K562 (cell line): Measurements from ENCODE around the gene COL15A1. TPM values are rescaled to one million over a fixed set of nuclear protein-coding genes. Genes with fewer than 3 reads are reported as not detected.

Experiments
- ATAC-seq: fragments of 200-7000 bp; cut with Tn5 transposase; 3 replicates; pipeline ENCODE4 v1.9.1; 2020; ENCODE audit warnings: moderate library complexity
- BruUV-seq: library from RNA; stranded (reverse); fragments of 400-500 nt; replicated peaks from 2 replicates; lab custom pipeline; 2021; lab: Mats Ljungman, UMichigan
- CTCF ChIA-PET: fragments of 300-600 bp; formaldehyde crosslinking; extraction: SDS; loops from one replicate; lab custom pipeline; 2021; ENCODE audit warnings: low intra/inter-chr PET ratio; lab: Yijun Ruan, JAX
- POLR2A ChIA-PET: fragments of 300-600, 350-650 bp; sonication (Branson Sonifier 250); formaldehyde crosslinking; extraction: SDS; loops from one replicate; lab custom pipeline; 2021; ENCODE audit warnings: antibody characterized with exemption, inconsistent platforms; lab: Yijun Ruan, JAX
- DNase-seq, 4 experiments: peaks; one replicate each; pipeline versions ENCODE4 v3.0.0 to v3.0.0-alpha.2; 2011 to 2018; ENCODE audit warnings: low spot score in 3 of 4, mixed read lengths in 3 of 4; ENCODE audit errors: extremely low read depth in 1 of 4
- FAIRE-seq: peaks from 2 replicates; lab custom pipeline; 2011; peaks lifted over from hg19 to GRCh38; lab: Jason Lieb, UNC
- H2AFZ ChIP-seq: 2 replicates; pipeline ENCODE4 v1.6.0; 2011; ENCODE audit warnings: low read depth, low read length, control low read depth, inconsistent platforms
- H3K27ac ChIP-seq: fragments of 200-600 bp; 3 replicates; pipeline ENCODE4 v1.8.0; 2011; ENCODE audit warnings: low read depth, mild to moderate bottlenecking, control low read depth, inconsistent platforms, low read length, moderate library complexity, mixed read lengths; ENCODE audit errors: extremely low read depth
- H3K27me3 ChIP-seq, 2 experiments: fragments of 300-600 bp in 1 of 2; 2 replicates in 1 of 2; 3 replicates in 1 of 2; pipeline versions ENCODE4 v1.6.0 to v1.8.0; 2011; ENCODE audit warnings: inconsistent platforms in 2 of 2, low read length in 2 of 2, mild to moderate bottlenecking in 1 of 2, mixed read lengths in 1 of 2, moderate library complexity in 1 of 2; ENCODE audit not compliant: control insufficient read depth in 2 of 2, insufficient read depth in 2 of 2
- H3K36me3 ChIP-seq: fragments of 300-600 bp; 3 replicates; pipeline ENCODE4 v1.8.0; 2011; ENCODE audit warnings: mild to moderate bottlenecking, low read length, inconsistent platforms; ENCODE audit not compliant: control insufficient read depth, insufficient read depth
- H3K4me1 ChIP-seq, 2 experiments: fragments of 200-600 bp in 1 of 2; replicated peaks in 1 of 2; 2 replicates in 1 of 2; 3 replicates in 1 of 2; pipeline versions ENCODE4 v1.5.1 to v1.8.0; 2011; ENCODE audit warnings: inconsistent platforms in 2 of 2, low read length in 2 of 2, mild to moderate bottlenecking in 1 of 2, mixed read lengths in 1 of 2, moderate library complexity in 1 of 2; ENCODE audit not compliant: control insufficient read depth in 2 of 2, insufficient read depth in 2 of 2
- H3K4me2 ChIP-seq: 2 replicates; pipeline ENCODE4 v1.6.1; 2011; ENCODE audit warnings: low read length, control low read depth, inconsistent platforms, mixed read lengths; ENCODE audit not compliant: insufficient read depth
- H3K4me3 ChIP-seq: fragments of 200-600 bp; sonication (generic), shearing (Covaris generic); 2 replicates; pipeline ENCODE4 v1.5.1; 2016; ENCODE audit warnings: control low read depth, inconsistent platforms
- H3K79me2 ChIP-seq: fragments of 200-600 bp; 3 replicates; pipeline ENCODE4 v1.8.0; 2011; ENCODE audit warnings: low read length, inconsistent platforms; ENCODE audit not compliant: control insufficient read depth, insufficient read depth
- H3K9ac ChIP-seq, 2 experiments: 2 replicates each; pipeline versions ENCODE4 v1.6.0 to v1.6.1; 2011; ENCODE audit warnings: low read depth in 2 of 2, low read length in 2 of 2, control low read depth in 1 of 2, inconsistent platforms in 1 of 2, mild to moderate bottlenecking in 1 of 2, mixed read lengths in 1 of 2; ENCODE audit not compliant: insufficient read depth in 1 of 2
- H3K9me1 ChIP-seq: one replicate; pipeline ENCODE4 v1.6.0; 2011; ENCODE audit warnings: inconsistent platforms, mild to moderate bottlenecking, low read length, moderate library complexity; ENCODE audit not compliant: control insufficient read depth, insufficient read depth
- H3K9me3 ChIP-seq: replicated peaks from 2 replicates; pipeline ENCODE4 v1.5.1; 2011; ENCODE audit warnings: low read depth, low read length, inconsistent platforms; ENCODE audit not compliant: control insufficient read depth, insufficient read depth
- H4K20me1 ChIP-seq: replicated peaks from 2 replicates; pipeline ENCODE4 v1.6.1; 2011; ENCODE audit warnings: low read length, inconsistent platforms, mixed read lengths; ENCODE audit not compliant: control insufficient read depth, insufficient read depth
- HMG20B ChIP-seq: fragments of 250-450 bp; sonication (Bioruptor Pico); IDR thresholded peaks from 2 replicates; pipeline ENCODE4 v1.5.0; 2021; ENCODE audit warnings: mild to moderate bottlenecking
- KDM1A ChIP-seq, 2 experiments: fragments of 450-650 bp; IDR thresholded peaks; 2 replicates each; pipeline ENCODE4 v1.6.1; 2016; ENCODE audit warnings: mild to moderate bottlenecking in 2 of 2
- KLF10 ChIP-seq: fragments of 250-450 bp; sonication (Bioruptor Pico); IDR thresholded peaks from 2 replicates; pipeline ENCODE4 v1.6.1; 2021; ENCODE audit warnings: matching md5 sums
- MCM3 ChIP-seq: fragments of 450-650 bp; IDR thresholded peaks from 2 replicates; pipeline ENCODE4 v1.6.1; 2016
- NFE2 ChIP-seq: IDR thresholded peaks from 2 replicates; pipeline ENCODE4 v1.6.1; 2014; ENCODE audit warnings: antibody characterized with exemption, low read depth
- POU5F1 ChIP-seq: fragments of 150-350 bp; IDR thresholded peaks from 2 replicates; pipeline ENCODE4 v1.6.1; 2014; ENCODE audit warnings: borderline replicate concordance, low read length, low read depth, mild to moderate bottlenecking; ENCODE audit not compliant: partially characterized antibody
- ZNF436 ChIP-seq: fragments of 250-450, 450-650 bp; sonication (Bioruptor Pico); formaldehyde crosslinking; IDR thresholded peaks from 2 replicates; pipeline ENCODE4 v1.7.0; 2020; ENCODE audit warnings: mild to moderate bottlenecking
- ZNF77 ChIP-seq: fragments of 250-450 bp; sonication (Bioruptor Pico); IDR thresholded peaks from 2 replicates; pipeline ENCODE4 v1.5.0; 2020
- WGBS: fragments of 100-300 bp; shearing (Covaris generic); methylation state at CpG from one replicate; pipeline ENCODE4 v1.1.6; 2016; ENCODE audit warnings: low coverage, mixed read lengths; ENCODE audit not compliant: insufficient coverage; ENCODE audit errors: missing lambda C conversion rate; 5-methylcytosine and 5-hydroxymethylcytosine counted together
- in situ Hi-C: fragments of 300-500 bp; cut with MboI; formaldehyde crosslinking; loops from 4 replicates; pipeline ENCODE4 v1.15.0; 2018; ENCODE audit warnings: inconsistent platforms, mixed read lengths
- intact Hi-C: fragments of 100-400 bp; cut with micrococcal nuclease; formaldehyde crosslinking; loops from 2 replicates; pipeline ENCODE4 v1.14.2; 2022
- polyA plus RNA-seq, 8 experiments: library from polyadenylated mRNA; depleted of rRNA in 4 of 8; stranded (reverse) in 5 of 8; unstranded in 3 of 8; fragments of >200 nt; fragmentation: Nextera tagmentation in 2 of 8; fragmentation: Illumina TruSeq in 1 of 8; extraction: Ambion mirVana in 2 of 8; extraction: Trizol in 1 of 8; gene quantifications; 2 replicates each; pipeline versions ENCODE4 v1.2.1 to v1.2.3, GENCODE V29; 2011 to 2014; ENCODE audit warnings: inconsistent platforms in 1 of 8, missing spikeins in 1 of 8
- total RNA-seq, 7 experiments: library from RNA; depleted of rRNA in 6 of 7; stranded (reverse); fragments of >200 nt in 6 of 7; fragmentation: Illumina TruSeq in 2 of 7; extraction: Trizol in 2 of 7; gene quantifications; 2 replicates each; pipeline versions ENCODE4 v1.2.1 to v1.2.3, GENCODE V29; 2011 to 2021; ENCODE audit warnings: low replicate concordance in 1 of 7
- TF ChIP-seq, protein P1 (sequence below): fragments of 250-450 bp; sonication (Bioruptor Pico); IDR thresholded peaks from 2 replicates; pipeline ENCODE4 v1.4.0; 2020; ENCODE audit warnings: borderline replicate concordance
- TF ChIP-seq, protein P2 (sequence below): fragments of 200-800 bp; sonication (Bioruptor generic); IDR thresholded peaks from 2 replicates; pipeline ENCODE4 v1.6.1; 2016; ENCODE audit warnings: missing genetic modification characterization, missing compliant biosample characterization
- TF ChIP-seq, protein P3 (sequence below): fragments of 450-650 bp; formaldehyde crosslinking; IDR thresholded peaks from 2 replicates; pipeline ENCODE4 v1.4.0; 2020; ENCODE audit warnings: mild to moderate bottlenecking, moderate library complexity
- TF ChIP-seq, protein P4 (sequence below): IDR thresholded peaks from 2 replicates; pipeline ENCODE4 v1.6.1; 2014; ENCODE audit warnings: antibody characterized with exemption

COL15A1 gene
- total and polyA plus RNA-seq, 9 of the 15 experiments (the other 6 are each of a cell fraction or from before 2014, with no cell fraction given): 0.46 to 5.1 (median 2.6) TPM

DNA sequence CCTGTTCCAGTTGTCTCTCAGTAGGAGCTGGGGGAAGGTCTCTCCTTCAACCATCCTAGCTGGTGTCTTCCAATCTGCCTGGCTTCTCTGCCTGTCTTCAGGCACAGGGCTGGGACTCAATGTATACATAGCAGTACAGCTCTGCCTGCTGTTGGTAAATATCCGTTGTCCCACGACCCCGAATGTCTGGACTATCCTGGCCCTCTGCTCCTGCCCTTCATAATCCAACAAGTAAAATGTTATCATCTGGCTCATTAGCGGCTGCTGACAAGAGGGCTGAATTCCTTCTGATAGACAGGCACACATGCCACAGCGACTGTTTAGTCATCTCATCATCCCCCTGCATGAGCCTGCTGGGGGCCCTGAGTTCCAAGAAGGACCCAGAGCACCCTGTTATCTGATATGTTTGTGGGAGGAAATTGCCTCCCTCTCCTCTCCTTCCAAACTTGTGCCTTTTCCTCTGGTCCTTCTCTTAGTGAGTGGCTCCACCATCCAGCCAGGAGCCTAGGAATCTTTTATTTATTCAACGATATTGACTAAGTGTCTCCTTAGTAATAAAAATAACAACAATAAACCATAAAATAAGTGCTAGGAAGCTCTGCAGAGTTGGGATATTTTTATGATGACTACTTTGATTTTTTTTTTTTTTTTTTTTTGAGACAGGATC, 131.7 kb downstream of the COL15A1 start:
- H3K36me3 ChIP-seq: no peaks in the 10 kb centered on the region
- H2AFZ ChIP-seq: peak overlapping the region; percentile 73; the same call in 1 of the 2 replicates
- DNase-seq: peak; percentile 83 to 96 (median 87)
- ATAC-seq: peak; percentile 77
- H3K4me2 ChIP-seq: peak overlapping the region; percentile 94
- H3K79me2 ChIP-seq: peaks cover 10% of the 10 kb centered on the region; the same call in 2 of the 3 replicates
- H3K9me1 ChIP-seq: no peaks in the 10 kb centered on the region
- no peaks in the 10 kb centered on the region for H4K20me1 ChIP-seq
- H3K4me3 ChIP-seq: peak overlapping the region; percentile 44
- in situ Hi-C loops: no loop called here
- peaks cover 29 to 60% of the 10 kb centered on the region in 2 experiments for H3K4me1 ChIP-seq
- H3K9me3 ChIP-seq: no peaks in the 10 kb centered on the region
- H3K27ac ChIP-seq: peak overlapping the region; percentile 96
- H3K27me3 ChIP-seq: no peaks in the 10 kb centered on the region
- peak overlapping the region; percentile 56 to 95; a peak in 3 of 4 replicates for H3K9ac ChIP-seq
- WGBS: 0% methylated on average over 6 of the region's 6 CpGs
- peak; percentile 97 for FAIRE-seq
- ChIA-PET CTCF (no interaction called here), POLR2A (interaction anchor here (0.6 to 3.2 kb wide), 32 partner anchors 9 to 820 kb away, joined by 3 to 53 read pairs (median 4); partner anchors contain the start of genes ALG2, TBC1D2 and TGFBR1)
- intact Hi-C loops: loop anchor here (1.0 to 5.0 kb wide), 7 partner anchors 17 to 268 kb away; partner anchors contain the start of gene GALNT12
- no TSS peak for BruUV-seq
- no peak for TF ChIP-seq POU5F1
- TF ChIP-seq, protein P1, sequence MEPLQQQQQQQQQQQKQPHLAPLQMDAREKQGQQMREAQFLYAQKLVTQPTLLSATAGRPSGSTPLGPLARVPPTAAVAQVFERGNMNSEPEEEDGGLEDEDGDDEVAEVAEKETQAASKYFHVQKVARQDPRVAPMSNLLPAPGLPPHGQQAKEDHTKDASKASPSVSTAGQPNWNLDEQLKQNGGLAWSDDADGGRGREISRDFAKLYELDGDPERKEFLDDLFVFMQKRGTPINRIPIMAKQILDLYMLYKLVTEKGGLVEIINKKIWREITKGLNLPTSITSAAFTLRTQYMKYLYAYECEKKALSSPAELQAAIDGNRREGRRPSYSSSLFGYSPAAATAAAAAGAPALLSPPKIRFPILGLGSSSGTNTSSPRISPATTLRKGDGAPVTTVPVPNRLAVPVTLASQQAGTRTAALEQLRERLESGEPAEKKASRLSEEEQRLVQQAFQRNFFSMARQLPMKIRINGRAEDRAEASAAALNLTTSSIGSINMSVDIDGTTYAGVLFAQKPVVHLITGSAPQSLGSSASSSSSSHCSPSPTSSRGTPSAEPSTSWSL (CRISPR knock-in tag): no peak
- no peak for TF ChIP-seq ZNF77
- TF ChIP-seq MCM3: no peak
- no peak for TF ChIP-seq ZNF436 (CRISPR knock-in tag)
- peak; percentile 81 for TF ChIP-seq NFE2
- TF ChIP-seq, protein P2, sequence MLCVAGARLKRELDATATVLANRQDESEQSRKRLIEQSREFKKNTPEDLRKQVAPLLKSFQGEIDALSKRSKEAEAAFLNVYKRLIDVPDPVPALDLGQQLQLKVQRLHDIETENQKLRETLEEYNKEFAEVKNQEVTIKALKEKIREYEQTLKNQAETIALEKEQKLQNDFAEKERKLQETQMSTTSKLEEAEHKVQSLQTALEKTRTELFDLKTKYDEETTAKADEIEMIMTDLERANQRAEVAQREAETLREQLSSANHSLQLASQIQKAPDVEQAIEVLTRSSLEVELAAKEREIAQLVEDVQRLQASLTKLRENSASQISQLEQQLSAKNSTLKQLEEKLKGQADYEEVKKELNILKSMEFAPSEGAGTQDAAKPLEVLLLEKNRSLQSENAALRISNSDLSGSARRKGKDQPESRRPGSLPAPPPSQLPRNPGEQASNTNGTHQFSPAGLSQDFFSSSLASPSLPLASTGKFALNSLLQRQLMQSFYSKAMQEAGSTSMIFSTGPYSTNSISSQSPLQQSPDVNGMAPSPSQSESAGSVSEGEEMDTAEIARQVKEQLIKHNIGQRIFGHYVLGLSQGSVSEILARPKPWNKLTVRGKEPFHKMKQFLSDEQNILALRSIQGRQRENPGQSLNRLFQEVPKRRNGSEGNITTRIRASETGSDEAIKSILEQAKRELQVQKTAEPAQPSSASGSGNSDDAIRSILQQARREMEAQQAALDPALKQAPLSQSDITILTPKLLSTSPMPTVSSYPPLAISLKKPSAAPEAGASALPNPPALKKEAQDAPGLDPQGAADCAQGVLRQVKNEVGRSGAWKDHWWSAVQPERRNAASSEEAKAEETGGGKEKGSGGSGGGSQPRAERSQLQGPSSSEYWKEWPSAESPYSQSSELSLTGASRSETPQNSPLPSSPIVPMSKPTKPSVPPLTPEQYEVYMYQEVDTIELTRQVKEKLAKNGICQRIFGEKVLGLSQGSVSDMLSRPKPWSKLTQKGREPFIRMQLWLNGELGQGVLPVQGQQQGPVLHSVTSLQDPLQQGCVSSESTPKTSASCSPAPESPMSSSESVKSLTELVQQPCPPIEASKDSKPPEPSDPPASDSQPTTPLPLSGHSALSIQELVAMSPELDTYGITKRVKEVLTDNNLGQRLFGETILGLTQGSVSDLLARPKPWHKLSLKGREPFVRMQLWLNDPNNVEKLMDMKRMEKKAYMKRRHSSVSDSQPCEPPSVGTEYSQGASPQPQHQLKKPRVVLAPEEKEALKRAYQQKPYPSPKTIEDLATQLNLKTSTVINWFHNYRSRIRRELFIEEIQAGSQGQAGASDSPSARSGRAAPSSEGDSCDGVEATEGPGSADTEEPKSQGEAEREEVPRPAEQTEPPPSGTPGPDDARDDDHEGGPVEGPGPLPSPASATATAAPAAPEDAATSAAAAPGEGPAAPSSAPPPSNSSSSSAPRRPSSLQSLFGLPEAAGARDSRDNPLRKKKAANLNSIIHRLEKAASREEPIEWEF (CRISPR knock-in tag): no peak
- TF ChIP-seq, protein P3, sequence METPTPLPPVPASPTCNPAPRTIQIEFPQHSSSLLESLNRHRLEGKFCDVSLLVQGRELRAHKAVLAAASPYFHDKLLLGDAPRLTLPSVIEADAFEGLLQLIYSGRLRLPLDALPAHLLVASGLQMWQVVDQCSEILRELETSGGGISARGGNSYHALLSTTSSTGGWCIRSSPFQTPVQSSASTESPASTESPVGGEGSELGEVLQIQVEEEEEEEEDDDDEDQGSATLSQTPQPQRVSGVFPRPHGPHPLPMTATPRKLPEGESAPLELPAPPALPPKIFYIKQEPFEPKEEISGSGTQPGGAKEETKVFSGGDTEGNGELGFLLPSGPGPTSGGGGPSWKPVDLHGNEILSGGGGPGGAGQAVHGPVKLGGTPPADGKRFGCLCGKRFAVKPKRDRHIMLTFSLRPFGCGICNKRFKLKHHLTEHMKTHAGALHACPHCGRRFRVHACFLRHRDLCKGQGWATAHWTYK (CRISPR knock-in tag): no peak
- no peak for TF ChIP-seq KLF10
- peak in 1 of 2 experiments; percentile 14; a peak in 3 of 4 replicates for TF ChIP-seq KDM1A (IDR thresholded peaks at IDR 0.05)
- TF ChIP-seq, protein P4, sequence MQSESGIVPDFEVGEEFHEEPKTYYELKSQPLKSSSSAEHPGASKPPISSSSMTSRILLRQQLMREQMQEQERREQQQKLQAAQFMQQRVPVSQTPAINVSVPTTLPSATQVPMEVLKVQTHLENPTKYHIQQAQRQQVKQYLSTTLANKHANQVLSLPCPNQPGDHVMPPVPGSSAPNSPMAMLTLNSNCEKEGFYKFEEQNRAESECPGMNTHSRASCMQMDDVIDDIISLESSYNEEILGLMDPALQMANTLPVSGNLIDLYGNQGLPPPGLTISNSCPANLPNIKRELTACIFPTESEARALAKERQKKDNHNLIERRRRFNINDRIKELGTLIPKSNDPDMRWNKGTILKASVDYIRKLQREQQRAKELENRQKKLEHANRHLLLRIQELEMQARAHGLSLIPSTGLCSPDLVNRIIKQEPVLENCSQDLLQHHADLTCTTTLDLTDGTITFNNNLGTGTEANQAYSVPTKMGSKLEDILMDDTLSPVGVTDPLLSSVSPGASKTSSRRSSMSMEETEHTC: 0 out of 2 replicates have a peak, but pooled peaks have one; percentile 40
- TF ChIP-seq HMG20B (CRISPR knock-in tag): no peak
